GM19467 (cell line): ENCODE measurements around the gene MYRFL.
"Not testable (repeated sequence)": the region's sequence is repeated elsewhere in the genome, so short reads cannot be mapped to it uniquely, and the experiment has no call there.

ENCODE experiments used
- ATAC-seq: cut with Tn5 transposase; IDR thresholded peaks from one replicate; pipeline ENCODE4 v1.9.1; 2021; ENCODE audit warnings: mild to moderate bottlenecking, moderate library complexity; ENCODE audit not compliant: unreplicated experiment

MYRFL gene

DNA sequence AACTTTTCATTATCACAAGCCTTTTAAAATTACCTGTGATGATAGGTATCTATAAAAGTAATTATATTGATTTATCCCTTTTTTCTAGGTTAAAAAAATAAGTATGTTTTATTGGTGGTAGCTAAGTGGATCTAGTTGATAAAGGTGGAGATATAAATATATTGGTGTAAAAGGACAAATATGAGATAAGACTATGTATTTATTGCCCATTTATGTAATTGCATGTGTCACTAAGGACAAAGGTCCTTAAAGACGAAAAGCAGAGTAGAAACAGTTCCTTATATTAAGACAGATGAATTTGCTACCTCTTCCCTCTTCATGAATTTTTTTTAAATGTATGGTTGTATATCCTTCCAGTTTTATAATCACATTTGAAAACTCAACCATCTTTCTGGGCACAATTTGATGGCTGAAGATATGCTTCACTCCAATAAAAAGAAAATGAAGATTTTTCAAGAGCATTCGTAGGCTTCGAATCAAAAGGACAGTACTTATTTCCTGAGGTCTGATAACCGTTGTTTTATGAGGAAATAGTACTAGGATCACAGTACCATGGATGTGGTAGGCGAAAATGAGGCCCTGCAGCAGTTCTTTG is at the start of gene MYRFL:
Gene MYRFL, plus strand, starts transcription at position 262 of the 595 bp plus-strand sequence. Its CDS starts 291 bp downstream, at position 553.
- ATAC-seq = no peak

DNA sequence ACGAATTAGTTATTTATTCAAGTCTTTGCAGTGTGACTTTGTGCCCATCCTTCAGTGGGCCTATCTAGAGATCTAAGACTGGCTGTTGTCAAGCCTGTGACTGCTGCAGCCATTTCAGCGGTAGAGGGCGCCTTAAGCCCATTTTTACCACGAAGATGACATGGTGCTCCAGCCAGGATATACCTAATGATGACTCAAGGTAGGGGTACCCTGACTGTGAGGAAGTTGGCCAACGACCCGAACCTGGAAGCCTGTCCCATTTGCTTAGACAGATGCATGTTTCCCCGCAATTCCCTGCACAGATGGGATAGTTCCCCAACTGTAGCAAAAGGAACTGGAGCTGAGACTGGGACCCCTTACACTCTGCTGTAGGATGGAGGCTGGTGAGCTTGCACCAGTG is 45.1 kb upstream of the MYRFL start:
- no peak for ATAC-seq

DNA sequence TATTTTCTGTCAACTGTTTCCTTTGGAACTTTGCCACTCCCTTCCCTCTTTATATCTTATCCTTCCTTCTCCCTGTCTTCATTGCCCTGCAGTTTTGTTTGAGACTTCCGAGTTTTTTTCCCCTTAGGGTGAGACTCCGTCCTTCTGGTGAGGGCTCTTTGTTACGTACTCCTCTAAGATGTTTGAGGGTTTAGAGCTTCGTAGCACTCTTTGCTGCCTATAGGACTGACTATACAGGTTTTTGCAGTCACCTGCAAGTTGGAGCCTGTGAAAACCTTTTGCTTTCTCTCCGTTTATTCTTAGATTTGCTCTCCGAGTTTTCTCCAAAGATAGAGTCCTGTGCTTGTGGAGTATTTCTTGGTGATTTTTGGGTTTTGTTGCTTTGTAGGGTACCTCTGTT is 41.7 kb upstream of the MYRFL start:
- no peak for ATAC-seq

- ATAC-seq = no peak
Measured at GRCh38 chr12:69789351-69789750, 35.7 kb upstream of the MYRFL start.

DNA sequence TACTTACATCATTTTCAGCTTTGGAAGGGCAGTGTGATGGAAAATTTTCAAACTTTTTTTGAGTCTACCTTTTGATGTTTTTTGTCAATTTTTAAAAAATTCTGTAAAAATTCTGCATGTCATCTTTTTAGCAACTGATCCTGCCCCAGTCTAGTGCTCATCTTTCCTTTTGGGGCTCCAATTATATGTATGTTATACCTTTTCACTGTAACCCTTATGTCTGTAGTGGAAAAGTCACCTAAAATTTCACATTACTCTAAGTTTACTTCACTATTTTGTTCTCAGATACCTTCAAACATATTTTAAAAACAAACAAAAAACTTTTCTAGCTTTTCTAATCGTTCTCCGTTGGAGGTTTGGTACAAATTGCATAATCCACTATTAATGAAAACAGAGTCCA is 32.5 kb upstream of the MYRFL start:
- ATAC-seq = no peak

GRCh38 chr12:69807101-69807897 is 17.7 kb upstream of the MYRFL start:
- ATAC-seq = not testable (repeated sequence)

DNA sequence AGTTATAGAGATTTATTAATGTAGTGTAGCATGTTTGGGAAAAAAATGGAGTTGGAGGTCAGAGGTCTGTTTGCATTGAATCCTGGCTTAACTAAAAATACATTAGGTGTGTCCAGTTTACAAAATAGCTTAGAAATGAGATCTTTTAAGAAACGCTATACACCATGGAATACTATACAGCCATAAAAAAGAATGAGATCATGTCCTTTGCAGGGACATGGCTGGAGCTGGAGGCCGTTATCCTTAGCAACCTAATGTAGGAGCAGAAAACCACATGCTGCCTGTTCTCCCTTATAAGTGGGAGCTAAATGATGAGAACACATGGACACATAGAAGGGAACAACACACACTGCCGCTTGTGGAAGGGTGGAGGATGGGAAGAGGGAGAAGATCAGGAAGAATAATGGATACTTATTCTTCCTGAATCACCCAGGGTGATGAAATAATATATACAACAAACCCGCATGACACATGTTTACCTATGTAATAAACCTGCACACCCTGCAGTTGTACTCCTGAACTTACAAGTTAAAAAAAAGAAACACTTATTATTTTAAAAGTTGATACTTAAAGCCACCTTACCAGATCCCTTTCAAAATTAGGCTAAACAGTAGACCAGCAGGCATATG is 14.0 kb upstream of the MYRFL start:
- ATAC-seq = no peak

- no peak for ATAC-seq
Measured at GRCh38 chr12:69816082-69816481, 8.9 kb upstream of the MYRFL start.

GRCh38 chr12:69821032-69821455 is 4.0 kb upstream of the MYRFL start:
- ATAC-seq = no peak

DNA sequence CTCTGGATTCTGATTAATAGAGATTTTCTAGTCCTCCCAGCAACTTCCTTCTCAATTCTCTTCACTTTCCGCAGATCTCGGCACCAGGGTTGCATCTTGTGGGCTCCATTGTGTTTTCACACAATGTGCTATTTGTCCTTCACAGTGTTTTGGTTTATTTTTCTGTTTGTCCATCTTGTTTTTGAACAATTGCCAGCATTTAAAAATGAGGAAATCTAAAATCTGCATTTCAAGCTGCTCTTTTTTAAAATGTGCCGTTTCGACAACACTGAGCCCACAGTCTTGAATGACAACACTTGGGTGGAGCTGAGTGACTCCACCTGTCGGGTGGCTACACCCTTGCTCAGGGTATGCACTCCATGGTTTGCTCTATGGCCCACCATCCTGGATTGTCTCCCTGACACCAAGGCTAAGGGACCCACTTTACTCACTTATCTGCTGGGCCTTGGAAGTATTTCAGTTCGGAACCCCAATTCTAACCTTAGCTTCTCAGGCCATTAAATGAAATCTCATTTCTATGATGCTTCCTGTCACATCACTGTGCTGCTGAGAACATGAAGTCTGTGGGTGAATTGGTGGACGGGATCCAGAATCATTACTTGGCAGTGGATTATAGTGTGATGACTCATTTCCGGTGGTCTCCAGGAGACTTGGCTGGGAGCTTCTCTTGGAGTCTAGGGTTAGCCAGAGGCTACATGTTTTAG is 3.4 kb upstream of the MYRFL start:
- ATAC-seq = no peak

GRCh38 chr12:69822201-69822860 is 2.7 kb upstream of the MYRFL start:
- no peak for ATAC-seq

DNA sequence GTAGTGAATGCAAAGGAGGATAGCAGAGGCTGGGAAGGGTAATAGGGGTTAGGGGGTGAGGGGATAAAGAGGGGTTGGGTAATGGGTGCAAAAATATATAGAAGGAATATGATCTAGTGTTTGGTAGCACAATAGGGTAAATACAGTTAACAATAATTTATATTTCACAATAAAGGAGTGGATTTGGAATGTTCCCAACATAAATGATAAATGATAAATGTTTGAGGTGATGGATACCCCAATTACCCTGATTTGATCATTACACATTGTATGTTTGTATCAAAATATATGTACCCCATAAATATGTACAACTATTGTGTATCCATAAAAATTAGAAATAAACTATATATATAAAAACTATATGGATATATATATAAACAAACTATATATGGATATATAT is 999 bp upstream of the MYRFL start:
- ATAC-seq = no peak

DNA sequence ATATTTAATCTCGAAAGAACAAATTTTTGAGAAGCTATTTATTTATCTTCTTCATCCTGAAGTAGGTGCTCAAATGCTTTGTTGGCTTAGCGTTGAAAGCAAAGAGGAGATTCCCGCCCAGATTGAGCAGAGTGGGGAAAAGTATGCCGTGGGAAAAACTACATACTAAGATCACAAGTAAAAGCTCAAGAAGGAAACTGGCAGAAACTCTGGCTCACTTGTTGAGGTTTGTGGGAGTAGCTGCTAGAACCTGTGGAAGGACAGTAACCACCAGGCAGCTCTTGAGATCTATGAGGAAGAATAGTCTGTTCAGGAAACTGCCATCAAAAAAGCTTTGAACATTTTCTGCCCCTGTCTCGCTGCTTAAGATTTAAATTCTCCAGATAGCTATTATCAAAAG is 3.9 kb downstream of the MYRFL start:
- ATAC-seq = no peak

GRCh38 chr12:69833696-69834095 is 8.7 kb downstream of the MYRFL start:
- no peak for ATAC-seq

DNA sequence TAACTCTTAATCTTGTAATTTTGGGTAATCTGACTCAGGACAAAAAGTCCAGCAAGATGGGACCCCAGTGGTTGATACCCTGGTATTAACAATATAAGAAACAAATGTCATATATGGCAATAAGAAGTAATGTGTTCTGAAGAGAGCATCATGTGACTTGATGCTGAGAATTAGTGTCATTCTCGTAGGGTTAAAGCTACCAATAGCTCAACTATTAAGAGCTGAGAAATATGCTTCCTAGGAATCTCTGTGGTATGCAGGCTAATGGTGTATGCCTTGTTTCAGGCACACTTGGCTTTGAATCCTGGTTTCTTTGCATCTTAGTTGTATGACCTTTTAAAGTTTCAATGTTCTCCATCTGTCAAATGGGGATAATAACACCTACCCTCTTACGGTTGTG is 9.1 kb downstream of the MYRFL start:
- no peak for ATAC-seq

- no peak for ATAC-seq
Measured at GRCh38 chr12:69834576-69834975, 9.5 kb downstream of the MYRFL start.

GRCh38 chr12:69835081-69835480 is 10.1 kb downstream of the MYRFL start:
- ATAC-seq = no peak

- ATAC-seq = no peak
Measured at GRCh38 chr12:69836015-69836414, 11.0 kb downstream of the MYRFL start.

DNA sequence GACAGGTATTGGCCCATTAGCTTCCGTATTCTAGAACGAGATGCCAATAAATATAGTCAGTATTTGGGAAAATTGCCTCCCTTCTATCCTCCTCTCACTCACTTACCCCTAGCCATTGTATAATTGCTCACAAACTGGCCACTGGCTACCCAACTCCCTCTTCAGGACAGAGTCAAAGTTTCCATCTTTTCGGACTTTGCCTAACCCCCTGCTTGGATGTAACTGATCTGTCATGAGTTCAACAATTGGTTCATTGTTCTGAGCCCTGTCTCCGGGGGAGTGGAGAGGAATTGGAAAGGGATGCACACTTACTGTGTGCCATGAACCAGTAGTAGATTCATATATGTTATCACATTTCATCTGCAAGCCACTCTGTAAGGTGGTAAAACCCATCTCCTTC is 12.2 kb downstream of the MYRFL start:
- ATAC-seq = no peak

DNA sequence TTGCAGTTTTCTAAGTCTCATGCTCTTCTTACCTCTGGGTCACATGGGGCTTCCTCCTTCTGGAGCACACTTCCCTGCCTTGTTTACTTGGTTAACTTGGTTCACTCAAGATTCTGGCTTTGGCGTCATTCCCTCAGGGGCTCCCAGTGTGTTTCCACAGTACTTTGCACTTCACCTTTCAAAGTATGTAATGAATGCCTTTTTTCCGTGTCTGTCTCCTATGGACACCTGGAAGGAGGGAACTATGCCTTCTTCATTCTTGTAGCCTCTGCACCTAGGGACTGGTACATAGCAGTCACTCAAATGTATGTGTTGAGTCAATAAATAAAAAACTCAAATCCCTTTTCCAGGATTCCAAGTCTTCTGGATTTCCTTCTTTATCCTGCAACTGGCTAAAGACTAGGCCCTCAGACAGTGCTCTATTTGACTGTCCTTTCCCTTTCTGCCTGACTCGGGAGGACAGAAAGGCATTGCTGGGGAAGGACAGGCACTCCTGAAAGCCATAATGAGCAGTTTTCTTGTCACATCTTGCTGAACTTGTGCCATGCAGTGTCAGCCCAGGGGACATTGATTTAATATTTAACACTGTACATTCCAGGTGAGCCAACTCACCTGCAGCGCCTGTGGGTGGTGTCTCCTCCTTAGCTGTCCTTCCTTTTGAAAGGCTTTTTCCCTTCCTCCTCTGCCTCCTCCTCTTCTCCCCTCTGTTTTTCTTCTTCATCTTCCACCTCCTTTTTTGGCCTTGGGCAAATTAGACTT is 12.8 kb downstream of the MYRFL start:
- no peak for ATAC-seq
